Measurements from ENCODE around the gene VPS35L. TPM values are rescaled to one million over a fixed set of nuclear protein-coding genes. Genes with fewer than 3 reads are reported as not detected.

The VPS35L gene
- total RNA-seq, 1 experiment from 2014 or later: 55.5 TPM

DNA sequence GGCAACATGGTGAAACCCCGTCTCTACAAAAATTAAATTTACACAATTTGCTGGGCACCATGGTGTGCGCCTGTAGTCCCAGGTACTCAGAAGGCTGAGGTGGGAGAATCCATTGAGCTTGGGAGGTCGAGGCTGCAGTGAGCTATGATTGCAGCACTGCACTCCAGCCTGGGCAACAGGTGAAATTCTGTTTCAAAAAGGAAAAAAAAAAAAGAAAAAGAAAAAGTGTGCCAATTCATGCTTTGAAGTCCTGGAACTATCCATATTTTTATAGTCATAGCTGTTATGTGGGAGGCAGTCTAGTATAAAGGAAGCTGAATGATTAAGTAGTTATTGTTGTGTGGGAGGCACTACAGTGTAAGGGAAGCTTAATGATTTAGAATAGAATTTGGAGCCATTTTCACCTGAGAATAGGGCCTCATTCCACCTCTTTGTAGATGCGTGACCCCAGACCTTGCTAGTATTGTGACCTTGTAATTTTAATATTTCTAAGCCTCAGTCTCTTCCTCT, 194.1 kb downstream of the VPS35L start:
- H3K4me3 Mint-ChIP-seq (ENCODE audit: unreplicated experiment): no peak overlapping the region
- intact Hi-C loops (cut with micrococcal nuclease): no loop called here
- H3K27me3 Mint-ChIP-seq (ENCODE audit: insufficient read depth, unreplicated experiment): no peaks in the 10 kb centered on the region
- ChIA-PET CTCF (interaction anchor here (0.6 to 1.5 kb wide), 2 partner anchors 14 to 17 kb away, joined by 3 to 6 read pairs; no protein-coding TSS in a partner anchor), POLR2A (no interaction called here)
- no peak for DNase-seq (ENCODE audit: unreplicated experiment)
- H3K4me1 Mint-ChIP-seq (ENCODE audit: insufficient read depth, unreplicated experiment): no peaks in the 10 kb centered on the region
- peaks cover 6% of the 10 kb centered on the region for H3K36me3 Mint-ChIP-seq (ENCODE audit: insufficient read depth, unreplicated experiment)
- BruUV-seq (replicated peaks): no TSS peak
- no peaks in the 10 kb centered on the region for H3K9me3 Mint-ChIP-seq (ENCODE audit: unreplicated experiment)
- H3K27ac Mint-ChIP-seq (ENCODE audit: low read depth, unreplicated experiment): no peak overlapping the region
- TF ChIP-seq, protein P1, sequence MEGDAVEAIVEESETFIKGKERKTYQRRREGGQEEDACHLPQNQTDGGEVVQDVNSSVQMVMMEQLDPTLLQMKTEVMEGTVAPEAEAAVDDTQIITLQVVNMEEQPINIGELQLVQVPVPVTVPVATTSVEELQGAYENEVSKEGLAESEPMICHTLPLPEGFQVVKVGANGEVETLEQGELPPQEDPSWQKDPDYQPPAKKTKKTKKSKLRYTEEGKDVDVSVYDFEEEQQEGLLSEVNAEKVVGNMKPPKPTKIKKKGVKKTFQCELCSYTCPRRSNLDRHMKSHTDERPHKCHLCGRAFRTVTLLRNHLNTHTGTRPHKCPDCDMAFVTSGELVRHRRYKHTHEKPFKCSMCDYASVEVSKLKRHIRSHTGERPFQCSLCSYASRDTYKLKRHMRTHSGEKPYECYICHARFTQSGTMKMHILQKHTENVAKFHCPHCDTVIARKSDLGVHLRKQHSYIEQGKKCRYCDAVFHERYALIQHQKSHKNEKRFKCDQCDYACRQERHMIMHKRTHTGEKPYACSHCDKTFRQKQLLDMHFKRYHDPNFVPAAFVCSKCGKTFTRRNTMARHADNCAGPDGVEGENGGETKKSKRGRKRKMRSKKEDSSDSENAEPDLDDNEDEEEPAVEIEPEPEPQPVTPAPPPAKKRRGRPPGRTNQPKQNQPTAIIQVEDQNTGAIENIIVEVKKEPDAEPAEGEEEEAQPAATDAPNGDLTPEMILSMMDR (IDR thresholded peaks at IDR 0.05; ENCODE audit: unreplicated experiment): no peak

Other genes with a start within 250 kb of the VPS35L start
- gene TMC5, start 137.8 kb upstream of the VPS35L start, total RNA-seq (2022): 0.10 and 0.16 TPM in 2 replicates
- 44.7 and 44.9 TPM in 2 replicates for gene GDE1, start 33.6 kb upstream of the VPS35L start, total RNA-seq (2022)
- gene CCP110, start 31.8 kb upstream of the VPS35L start, total RNA-seq (2022): 14.2 and 16.2 TPM in 2 replicates
- 22.3 and 24.5 TPM in 2 replicates for gene KNOP1, start 162.5 kb downstream of the VPS35L start, total RNA-seq (2022)
- gene IQCK, start 162.6 kb downstream of the VPS35L start, total RNA-seq (2022): 5.9 and 8.4 TPM in 2 replicates